Sigmoid colon (tissue), 7 donors: ENCODE measurements around the gene BYSL. TPM values are rescaled to one million over a fixed set of nuclear protein-coding genes. Genes with fewer than 3 reads are reported as not detected.

Source experiments
- DNase-seq: peaks from one replicate; pipeline ENCODE4 v3.0.0-alpha.2; 2019
- H3K27ac ChIP-seq, 4 donors: fragments of 200-600 bp; sonication (generic); one replicate each; pipeline ENCODE4 v1.5.1; 2016 to 2019; ENCODE audit warnings: mild to moderate bottlenecking in 1 of 4
- H3K27me3 ChIP-seq, 3 donors: fragments of 200-600 bp; sonication (generic); one replicate each; pipeline ENCODE4 v1.5.1; 2019; ENCODE audit warnings: mild to moderate bottlenecking in 1 of 3
- H3K36me3 ChIP-seq, 4 donors: fragments of 200-600 bp; sonication (generic); one replicate each; pipeline ENCODE4 v1.5.1; 2016 to 2019
- H3K4me1 ChIP-seq, 4 donors: fragments of 200-600 bp; sonication (generic); one replicate each; pipeline ENCODE4 v1.5.1; 2017 to 2019
- H3K4me3 ChIP-seq, 4 donors: fragments of 200-600 bp; sonication (generic); one replicate each; pipeline ENCODE4 v1.5.1; 2017 to 2019; ENCODE audit warnings: mild to moderate bottlenecking in 2 of 4, moderate library complexity in 1 of 4
- H3K9me3 ChIP-seq, 4 donors: fragments of 200-600 bp in 3 of 4; sonication (generic) in 3 of 4; one replicate each; pipeline versions ENCODE4 v1.5.1 to v1.6.1; 2013 to 2019
- CTCF ChIP-seq, 4 experiments: fragments of 450-650 bp in 3 of 4; fragments of 200-600 bp in 1 of 4; IDR thresholded peaks; one replicate each; pipeline ENCODE4 v1.5.1; 2016 to 2019; ENCODE audit warnings: antibody characterized with exemption in 4 of 4, mild to moderate bottlenecking in 3 of 4, moderate library complexity in 2 of 4
- EP300 ChIP-seq, 4 donors: sonication (generic); formaldehyde crosslinking; IDR thresholded peaks; one replicate each; pipeline ENCODE4 v1.6.1; 2017; ENCODE audit warnings: antibody characterized with exemption in 4 of 4
- POLR2A ChIP-seq, 2 donors: fragments of 450-650 bp; IDR thresholded peaks; one replicate each; pipeline ENCODE4 v1.6.1; 2016; ENCODE audit warnings: antibody characterized with exemption in 2 of 2, mild to moderate bottlenecking in 2 of 2, moderate library complexity in 2 of 2
- POLR2AphosphoS5 ChIP-seq, 4 donors: sonication (generic); formaldehyde crosslinking; IDR thresholded peaks; one replicate each; pipeline ENCODE4 v1.6.1; 2017; ENCODE audit warnings: antibody characterized with exemption in 4 of 4
- WGBS, 2 donors: extraction: QIAGEN DNeasy Blood & Tissue Kit; methylation state at CpG; one replicate each; pipeline ENCODE4 v1.1.7; 2013; 5-methylcytosine and 5-hydroxymethylcytosine counted together
- intact Hi-C: fragments of 100-400 bp; cut with DNase I; formaldehyde crosslinking; loops from one replicate; pipeline ENCODE4 v1.15.1; 2023
- polyA plus RNA-seq, 3 donors: library from polyadenylated mRNA; stranded (reverse); fragments of 200-250 nt; gene quantifications; one replicate each; pipeline ENCODE4 v1.2.3, GENCODE V29; 2013
- total RNA-seq, 4 donors: library from RNA; depleted of rRNA; stranded (reverse); fragments of >200 nt; gene quantifications; one replicate each; pipeline ENCODE4 v1.1.0, GENCODE V29; 2016
- donor health status: healthy with polysubstance abuse.
- donor health status: Bipolar disorder and iron deficiency.
- donor health status: healthy.

The BYSL gene
- total and polyA plus RNA-seq, 7 donors: 2.9 to 14.0 (median 5.0) TPM

- TF ChIP-seq CTCF (IDR thresholded peaks at IDR 0.05): no peak
- no peak for TF ChIP-seq POLR2A (IDR thresholded peaks at IDR 0.05)
- TF ChIP-seq EP300 (IDR thresholded peaks at IDR 0.05): no peak
- TF ChIP-seq POLR2AphosphoS5 (IDR thresholded peaks at IDR 0.05): no peak
- intact Hi-C loops: no loop called here
- H3K27ac ChIP-seq: no peak overlapping the region
- H3K4me3 ChIP-seq: no peak overlapping the region
- no peaks in the 10 kb centered on the region for H3K9me3 ChIP-seq
- 72 to 74% methylated on average over 5 of the region's 5 CpGs for WGBS, 2 donors
- H3K36me3 ChIP-seq: no peaks in the 10 kb centered on the region
- DNase-seq: peak; percentile 19
- H3K4me1 ChIP-seq: peaks cover 0 to 15% (median 6%) of the 10 kb centered on the region in 4 donors
- H3K27me3 ChIP-seq: no peaks in the 10 kb centered on the region
These were observed 45.1 kb downstream of the BYSL start for GRCh38 chr6:41966214-41966920.

- WGBS, 2 donors: 78 to 88% methylated on average over 4 of the region's 4 CpGs
These were observed 45.6 kb downstream of the BYSL start for GRCh38 chr6:41966961-41967311.

GRCh38 chr6:41967312-41968287, 46.3 kb downstream of the BYSL start:
- Histone ChIP-seq H3K27ac (no peak overlapping the region), H3K4me1 (peaks cover 0 to 15% (median 7%) of the 10 kb centered on the region in 4 donors), H3K9me3 (no peaks in the 10 kb centered on the region), H3K36me3 (no peaks in the 10 kb centered on the region), H3K4me3 (no peak overlapping the region), H3K27me3 (no peaks in the 10 kb centered on the region)
- 63 to 78% methylated on average over 7 of the region's 7 CpGs for WGBS, 2 donors
- intact Hi-C loops: no loop called here
- DNase-seq: peak; percentile 12
- TF ChIP-seq POLR2AphosphoS5 (IDR thresholded peaks at IDR 0.05): no peak
- no peak for TF ChIP-seq CTCF (IDR thresholded peaks at IDR 0.05)
- TF ChIP-seq EP300 (IDR thresholded peaks at IDR 0.05): no peak
- no peak for TF ChIP-seq POLR2A (IDR thresholded peaks at IDR 0.05)

More at GRCh38 chr6:41966961-41967311, 45.6 kb downstream of the BYSL start:
- peaks cover 0 to 15% (median 6%) of the 10 kb centered on the region in 4 donors for H3K4me1 ChIP-seq
- H3K36me3 ChIP-seq: no peaks in the 10 kb centered on the region
- peak; percentile 2 for DNase-seq
- no peak for TF ChIP-seq POLR2AphosphoS5 (IDR thresholded peaks at IDR 0.05)
- TF ChIP-seq EP300 (IDR thresholded peaks at IDR 0.05): no peak
- no peak for TF ChIP-seq CTCF (IDR thresholded peaks at IDR 0.05)
- TF ChIP-seq POLR2A (IDR thresholded peaks at IDR 0.05): no peak
- intact Hi-C loops: no loop called here
- no peaks in the 10 kb centered on the region for H3K9me3 ChIP-seq
- no peak overlapping the region for H3K4me3 ChIP-seq
- H3K27me3 ChIP-seq: no peaks in the 10 kb centered on the region
- H3K27ac ChIP-seq: no peak overlapping the region

DNA sequence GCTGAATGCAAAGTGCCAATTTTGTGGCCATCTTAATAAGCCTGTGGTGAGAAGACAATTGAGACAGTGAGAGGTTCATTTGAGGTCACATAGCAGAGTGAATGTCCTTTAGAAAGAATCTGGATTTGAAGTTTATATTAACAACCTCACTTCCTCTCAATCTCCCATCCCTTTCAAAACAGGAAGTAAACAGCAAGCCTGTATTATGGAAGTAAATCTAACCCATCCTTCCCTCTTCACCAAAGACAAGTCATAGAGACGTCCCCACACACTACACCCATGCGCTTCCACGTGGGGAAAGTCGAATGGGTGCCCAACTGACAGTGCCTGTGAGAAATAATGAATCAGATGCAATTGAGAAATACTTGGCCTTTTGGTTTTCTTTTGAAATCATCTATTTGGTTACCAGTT, 49.1 kb downstream of the BYSL start:
- Histone ChIP-seq H3K27me3 (no peaks in the 10 kb centered on the region), H3K27ac (no peak overlapping the region), H3K36me3 (no peaks in the 10 kb centered on the region), H3K4me1 (peaks cover 0 to 24% (median 19%) of the 10 kb centered on the region in 4 donors), H3K4me3 (no peak overlapping the region), H3K9me3 (peaks cover 0 to 3% (median 0%) of the 10 kb centered on the region in 4 donors)
- TF ChIP-seq CTCF (IDR thresholded peaks at IDR 0.05) (no peak), POLR2AphosphoS5 (IDR thresholded peaks at IDR 0.05) (no peak), EP300 (IDR thresholded peaks at IDR 0.05) (no peak), POLR2A (IDR thresholded peaks at IDR 0.05) (no peak)
- DNase-seq: peak; percentile 45
- intact Hi-C loops: no loop called here
- 54 to 66% methylated on average over 4 of the region's 4 CpGs for WGBS, 2 donors
